ENCODE data around the gene MCM7. TPM values are rescaled to one million over a fixed set of nuclear protein-coding genes. Genes with fewer than 3 reads are reported as not detected.

Gene MCM7
- total and polyA plus RNA-seq, 2 of the 13 experiments (the other 11 are each of a cell fraction or from before 2014, with no cell fraction given), result 84.5 to 214 TPM

DNA sequence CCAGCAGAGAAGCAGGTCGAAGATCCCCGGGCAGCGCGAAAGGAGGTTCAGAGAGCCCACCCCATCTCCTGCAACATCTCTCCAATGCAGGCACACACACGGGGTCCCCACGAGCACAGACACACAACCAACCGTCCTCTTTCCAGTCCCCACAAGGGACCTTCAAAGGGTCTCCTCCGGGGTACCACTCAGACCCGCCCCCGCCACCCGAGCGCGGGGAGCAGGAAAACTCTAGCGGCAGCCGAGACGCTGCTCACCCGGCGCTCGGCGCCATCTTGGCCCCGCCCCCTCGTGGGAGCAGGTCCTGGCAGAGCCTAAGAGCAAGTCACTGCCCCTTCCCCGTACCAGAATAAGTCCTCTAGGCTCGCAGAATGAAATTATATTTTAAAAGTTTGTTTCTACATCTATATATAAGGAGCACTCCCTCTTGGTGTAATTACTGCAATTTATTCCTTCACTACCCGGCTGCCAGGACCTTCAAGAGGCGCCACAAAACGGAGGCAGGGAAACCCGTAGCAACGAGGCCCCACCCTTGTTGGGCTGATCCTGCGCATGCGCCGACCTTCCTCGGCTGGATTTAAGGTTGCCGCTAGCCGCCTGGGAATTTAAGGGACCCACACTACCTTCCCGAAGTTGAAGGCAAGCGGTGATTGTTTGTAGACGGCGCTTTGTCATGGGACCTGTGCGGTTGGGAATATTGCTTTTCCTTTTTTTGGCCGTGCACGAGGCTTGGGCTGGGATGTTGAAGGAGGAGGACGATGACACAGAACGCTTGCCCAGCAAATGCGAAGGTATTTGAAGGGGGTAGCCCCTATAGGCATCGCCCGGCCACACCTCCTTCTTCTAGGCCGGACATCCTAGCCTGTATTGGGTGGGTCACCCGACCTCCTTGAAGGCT, 18.1 kb upstream of the MCM7 start, which contains the start of the genes CNPY4 and TAF6:
Gene CNPY4, plus strand, starts transcription at position 563 of the 898 bp plus-strand sequence. Its CDS starts 111 bp downstream, at position 674.
Gene TAF6, minus strand, starts transcription at position 287 of the 898 bp plus-strand sequence. CDS start 5,149 bp downstream, outside the sequence.
- H3K79me2 ChIP-seq (ENCODE audit: insufficient read depth, low read length), result peaks cover 8% of the 10 kb centered on the region
- BruUV-seq (replicated peaks), result no TSS peak
- H3K27me3 ChIP-seq (ENCODE audit: control insufficient read depth in 1 of 2, insufficient read depth in 2 of 2, low read length in 2 of 2), result no peaks in the 10 kb centered on the region; a peak in 1 of 5 replicates
- DNase-seq (ENCODE audit: low spot score) (peak; percentile 89), FAIRE-seq (peak; percentile 65), ATAC-seq (peak; percentile 66)
- WGBS (ENCODE audit: low lambda C conversion rate), result under 1% methylated on average over 23 of the region's 49 CpGs
- no peaks in the 10 kb centered on the region; a peak in 1 of 5 replicates for H3K36me3 ChIP-seq (replicated peaks in 1 of 2; ENCODE audit: control insufficient read depth in 1 of 2, insufficient read depth in 2 of 2, low read length in 2 of 2)
- POLR2A ChIA-PET, result interaction anchor here (2.0 kb wide), 1 partner anchor 18 kb away, joined by 21 read pairs; the partner anchor contains the start of genes AP4M1 and MCM7
- no peaks in the 10 kb centered on the region for H4K20me1 ChIP-seq (ENCODE audit: insufficient read depth, low read length)
- peak within 1 kb of the TSS; percentile 72 to 98 (median 95) for H3K4me3 ChIP-seq (replicated peaks in 1 of 3; ENCODE audit: insufficient read depth in 1 of 3, low read depth in 2 of 3, low read length in 3 of 3)
- H3K9ac ChIP-seq (ENCODE audit: insufficient read depth, low read depth, low read length), result peak within 1 kb of the TSS; percentile 87
- peaks cover 37% of the 10 kb centered on the region for H3K4me1 ChIP-seq (ENCODE audit: insufficient read depth, low read length)
- in situ Hi-C loops (cut with HindIII; ENCODE audit: extremely low pct_ligation_motif_present, low pct_unique_long_range_greater_than_20kb) (no loop called here), intact Hi-C loops (cut with micrococcal nuclease; ENCODE audit: unreplicated experiment) (loop anchor here (2.0 kb wide), 1 partner anchor 19 kb away; the partner anchor contains the start of genes AP4M1 and MCM7)
- peak within 1 kb of the TSS; percentile 71 for H2AFZ ChIP-seq (ENCODE audit: low read length)
- H3K27ac ChIP-seq (ENCODE audit: extremely low read length, insufficient read depth, low read length), result peak within 1 kb of the TSS; percentile 77
- H3K4me2 ChIP-seq (ENCODE audit: low read depth, low read length), result peak within 1 kb of the TSS; percentile 98
- CTCF ChIA-PET (ENCODE audit: low intra/inter-chr PET ratio, low total read pairs), result no interaction called here
- H3K9me3 ChIP-seq (ENCODE audit: low read length), result no peaks in the 10 kb centered on the region
- TF ChIP-seq HMG20B (CRISPR knock-in tag; conservative IDR thresholded peaks at IDR 0.05) (no peak), ZNF556 (CRISPR knock-in tag; IDR thresholded peaks at IDR 0.05; ENCODE audit: borderline replicate concordance) (no peak), ELF4 (CRISPR knock-in tag; IDR thresholded peaks at IDR 0.05; ENCODE audit: borderline replicate concordance) (peak; percentile 52; the same call in 1 of the 2 replicates), SRF (IDR thresholded peaks at IDR 0.05; ENCODE audit: low read depth, low read length) (no peak), PAWR (CRISPR knock-in tag; IDR thresholded peaks at IDR 0.05; ENCODE audit: borderline replicate concordance) (no peak), ZNF878 (CRISPR knock-in tag; IDR thresholded peaks at IDR 0.05) (0 out of 2 replicates have a peak, but pooled peaks have one; percentile 59), TRIM24 (CRISPR knock-in tag; IDR thresholded peaks at IDR 0.05) (no peak), ZBTB8A (CRISPR knock-in tag; IDR thresholded peaks at IDR 0.05; ENCODE audit: borderline replicate concordance, low read depth) (no peak), PITX1 (CRISPR knock-in tag; IDR thresholded peaks at IDR 0.05) (no peak), GLI4 (CRISPR knock-in tag; IDR thresholded peaks at IDR 0.05; ENCODE audit: borderline replicate concordance) (no peak; the same call in 1 of the 2 replicates), RERE (CRISPR knock-in tag; IDR thresholded peaks at IDR 0.05; ENCODE audit: low read depth) (no peak), CAMTA2 (CRISPR knock-in tag; IDR thresholded peaks at IDR 0.05; ENCODE audit: borderline replicate concordance) (no peak), ZNF101 (CRISPR knock-in tag; IDR thresholded peaks at IDR 0.05; ENCODE audit: borderline replicate concordance, low read depth) (no peak), ZNF883 (CRISPR knock-in tag; IDR thresholded peaks at IDR 0.05; ENCODE audit: not compliant biosample characterization) (no peak), FOXO1 (CRISPR knock-in tag; IDR thresholded peaks at IDR 0.05) (peak; percentile 42; the same call in 1 of the 2 replicates)
- TF ChIP-seq, protein P1, sequence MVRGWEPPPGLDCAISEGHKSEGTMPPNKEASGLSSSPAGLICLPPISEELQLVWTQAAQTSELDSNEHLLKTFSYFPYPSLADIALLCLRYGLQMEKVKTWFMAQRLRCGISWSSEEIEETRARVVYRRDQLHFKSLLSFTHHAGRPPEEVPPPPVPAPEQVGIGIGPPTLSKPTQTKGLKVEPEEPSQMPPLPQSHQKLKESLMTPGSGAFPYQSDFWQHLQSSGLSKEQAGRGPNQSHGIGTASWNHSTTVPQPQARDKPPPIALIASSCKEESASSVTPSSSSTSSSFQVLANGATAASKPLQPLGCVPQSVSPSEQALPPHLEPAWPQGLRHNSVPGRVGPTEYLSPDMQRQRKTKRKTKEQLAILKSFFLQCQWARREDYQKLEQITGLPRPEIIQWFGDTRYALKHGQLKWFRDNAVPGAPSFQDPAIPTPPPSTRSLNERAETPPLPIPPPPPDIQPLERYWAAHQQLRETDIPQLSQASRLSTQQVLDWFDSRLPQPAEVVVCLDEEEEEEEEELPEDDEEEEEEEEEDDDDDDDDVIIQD (CRISPR knock-in tag; IDR thresholded peaks at IDR 0.05; ENCODE audit: low read depth), result no peak

Data from HepG2 (cell line).